MM.1S (cell line): ENCODE data around the gene PCGF1.

ENCODE experiments used
- EZH2 ChIP-seq: fragments of 300-600 bp; sonication (generic); optimal IDR thresholded peaks from 2 replicates; pipeline ENCODE3; 2017; ENCODE audit warnings: low read depth, mild to moderate bottlenecking, antibody characterized with exemption, low read length, mixed read lengths
- EZH2phosphoT487 ChIP-seq: fragments of 300-600 bp; sonication (generic); IDR thresholded peaks from 2 replicates; pipeline ENCODE4 v1.6.1; 2018; ENCODE audit warnings: antibody characterized with exemption, low read length
- TF ChIP-seq, protein P1 (sequence below): fragments of 300-600 bp; sonication (generic); IDR thresholded peaks from 2 replicates; pipeline ENCODE4 v1.5.1; 2016; ENCODE audit warnings: antibody characterized with exemption, low read length, mixed read lengths

GRCh38 chr2:74548285-74548899 is 40.9 kb upstream of the PCGF1 start:
- TF ChIP-seq, protein P1, sequence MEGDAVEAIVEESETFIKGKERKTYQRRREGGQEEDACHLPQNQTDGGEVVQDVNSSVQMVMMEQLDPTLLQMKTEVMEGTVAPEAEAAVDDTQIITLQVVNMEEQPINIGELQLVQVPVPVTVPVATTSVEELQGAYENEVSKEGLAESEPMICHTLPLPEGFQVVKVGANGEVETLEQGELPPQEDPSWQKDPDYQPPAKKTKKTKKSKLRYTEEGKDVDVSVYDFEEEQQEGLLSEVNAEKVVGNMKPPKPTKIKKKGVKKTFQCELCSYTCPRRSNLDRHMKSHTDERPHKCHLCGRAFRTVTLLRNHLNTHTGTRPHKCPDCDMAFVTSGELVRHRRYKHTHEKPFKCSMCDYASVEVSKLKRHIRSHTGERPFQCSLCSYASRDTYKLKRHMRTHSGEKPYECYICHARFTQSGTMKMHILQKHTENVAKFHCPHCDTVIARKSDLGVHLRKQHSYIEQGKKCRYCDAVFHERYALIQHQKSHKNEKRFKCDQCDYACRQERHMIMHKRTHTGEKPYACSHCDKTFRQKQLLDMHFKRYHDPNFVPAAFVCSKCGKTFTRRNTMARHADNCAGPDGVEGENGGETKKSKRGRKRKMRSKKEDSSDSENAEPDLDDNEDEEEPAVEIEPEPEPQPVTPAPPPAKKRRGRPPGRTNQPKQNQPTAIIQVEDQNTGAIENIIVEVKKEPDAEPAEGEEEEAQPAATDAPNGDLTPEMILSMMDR = no peak
- TF ChIP-seq EZH2 (no peak), EZH2phosphoT487 (no peak)
